GM12878 (cell line): Measurements from ENCODE around the gene SMIM32. TPM values are rescaled to one million over a fixed set of nuclear protein-coding genes. Genes with fewer than 3 reads are reported as not detected.

Experiments used
- ATAC-seq: fragments of 200-7000 bp; cut with Tn5 transposase; 3 replicates; pipeline ENCODE4 v1.9.1; 2020; ENCODE audit warnings: mild to moderate bottlenecking, moderate library complexity
- BruUV-seq: library from RNA; stranded (reverse); fragments of 400-500 nt; replicated peaks from 2 replicates; lab custom pipeline; 2021; lab: Mats Ljungman, UMichigan
- CTCF ChIA-PET: fragments of 300-600 bp; sonication (Branson Sonifier 250); formaldehyde crosslinking; extraction: SDS; loops from one replicate; lab custom pipeline; 2021; ENCODE audit warnings: inconsistent platforms; lab: Yijun Ruan, JAX
- POLR2A ChIA-PET: fragments of 350-600 bp; formaldehyde crosslinking; extraction: SDS; loops from one replicate; lab custom pipeline; 2021; ENCODE audit warnings: inconsistent platforms; lab: Charles Lee
- RAD21 ChIA-PET: fragments of 300-600 bp; sonication (Branson Sonifier 250); formaldehyde crosslinking; loops from one replicate; lab custom pipeline; 2023; ENCODE audit warnings: antibody characterized with exemption; ENCODE audit not compliant: unreplicated experiment; lab: Charles Lee
- SMC1A ChIA-PET: fragments of 300-600 bp; sonication (Branson Sonifier 250); formaldehyde crosslinking; loops from one replicate; lab custom pipeline; 2023; ENCODE audit not compliant: unreplicated experiment, uncharacterized antibody; lab: Charles Lee
- DNase-seq: peaks from one replicate; pipeline ENCODE4 v3.0.0-alpha.2; 2011; ENCODE audit warnings: low read depth, low spot score
- FAIRE-seq: peaks from 3 replicates; lab custom pipeline; 2011; peaks lifted over from hg19 to GRCh38; lab: Jason Lieb, UNC
- H2AFZ ChIP-seq: 2 replicates; pipeline ENCODE4 v1.6.0; 2011; ENCODE audit warnings: low read depth, low read length, control low read depth; ENCODE audit not compliant: control insufficient read depth
- H3K27ac ChIP-seq: 2 replicates; pipeline ENCODE4 v1.5.1; 2011; ENCODE audit warnings: control low read depth; ENCODE audit not compliant: control insufficient read depth, insufficient read depth
- H3K27me3 ChIP-seq, 2 experiments: replicated peaks in 1 of 2; 2 replicates each; pipeline versions ENCODE4 v1.6.0 to v1.6.1; 2011; ENCODE audit warnings: low read length in 1 of 2; ENCODE audit not compliant: control insufficient read depth in 2 of 2, insufficient read depth in 2 of 2
- H3K36me3 ChIP-seq, 2 experiments: 2 replicates each; pipeline ENCODE4 v1.5.1; 2011; ENCODE audit warnings: low read length in 1 of 2; ENCODE audit not compliant: control insufficient read depth in 2 of 2, insufficient read depth in 2 of 2
- H3K4me1 ChIP-seq: 2 replicates; pipeline ENCODE4 v1.6.1; 2011; ENCODE audit warnings: mild to moderate bottlenecking, low read length, moderate library complexity, mixed read lengths; ENCODE audit not compliant: control insufficient read depth, insufficient read depth
- H3K4me2 ChIP-seq: 2 replicates; pipeline ENCODE4 v1.6.0; 2011; ENCODE audit warnings: control low read depth; ENCODE audit not compliant: control insufficient read depth, insufficient read depth
- H3K4me3 ChIP-seq: fragments of 200-600 bp; sonication (generic); 2 replicates; pipeline ENCODE4 v1.5.1; 2016
- H3K79me2 ChIP-seq: 2 replicates; pipeline ENCODE4 v1.6.0; 2011; ENCODE audit warnings: low read length; ENCODE audit not compliant: control insufficient read depth, insufficient read depth
- H3K9ac ChIP-seq: 2 replicates; pipeline ENCODE4 v1.8.0; 2011; ENCODE audit warnings: low read length, control low read depth, mixed read lengths; ENCODE audit not compliant: control insufficient read depth, insufficient read depth
- H3K9me3 ChIP-seq: replicated peaks from 3 replicates; pipeline ENCODE4 v1.5.1; 2011; ENCODE audit warnings: mild to moderate bottlenecking, low read length; ENCODE audit not compliant: control insufficient read depth, insufficient read depth
- H4K20me1 ChIP-seq: 2 replicates; pipeline ENCODE4 v1.6.0; 2011; ENCODE audit not compliant: control insufficient read depth, insufficient read depth
- CBFB ChIP-seq: IDR thresholded peaks from 2 replicates; pipeline ENCODE4 v1.6.1; 2016; ENCODE audit warnings: antibody characterized with exemption, low read depth
- CBX3 ChIP-seq: fragments of 200-600 bp; sonication (generic); IDR thresholded peaks from 2 replicates; pipeline ENCODE4 v1.6.1; 2016; ENCODE audit warnings: low read depth, borderline replicate concordance
- FOS ChIP-seq: IDR thresholded peaks from 3 replicates; pipeline ENCODE4 v1.6.1; 2011; ENCODE audit warnings: borderline replicate concordance; ENCODE audit not compliant: insufficient read length; ENCODE audit errors: extremely low read depth
- HCFC1 ChIP-seq: fragments of 150-350 bp; IDR thresholded peaks from 2 replicates; pipeline ENCODE4 v1.6.1; 2014; ENCODE audit warnings: low read length
- NR2F1 ChIP-seq: fragments of 450-650 bp; conservative IDR thresholded peaks from 2 replicates; pipeline ENCODE4 v1.6.1; 2017; ENCODE audit warnings: mild to moderate bottlenecking
- STAT3 ChIP-seq: IDR thresholded peaks from 2 replicates; pipeline ENCODE4 v1.6.1; 2011; ENCODE audit warnings: low read depth, low read length, improper control_type of control experiment
- SUPT20H ChIP-seq: IDR thresholded peaks from 2 replicates; pipeline ENCODE4 v1.6.1; 2011; ENCODE audit warnings: low read depth, mild to moderate bottlenecking, low read length, moderate library complexity, borderline replicate concordance; ENCODE audit not compliant: control insufficient read depth
- TARDBP ChIP-seq: IDR thresholded peaks from 2 replicates; pipeline ENCODE4 v1.6.1; 2016; ENCODE audit warnings: borderline replicate concordance
- ZBTB40 ChIP-seq: fragments of 450-650 bp; IDR thresholded peaks from 2 replicates; pipeline ENCODE4 v1.6.1; 2016; ENCODE audit warnings: mild to moderate bottlenecking, moderate library complexity, borderline replicate concordance
- ZNF274 ChIP-seq: IDR thresholded peaks from one replicate; pipeline ENCODE4 v1.8.0; 2011; ENCODE audit not compliant: insufficient read length, insufficient read depth
- WGBS: methylation state at CpG from one replicate; pipeline ENCODE4 v1.1.6; 2016; ENCODE audit warnings: low lambda C conversion rate; ENCODE audit not compliant: insufficient replicate concordance, insufficient coverage; ENCODE audit errors: missing lambda C conversion rate; 5-methylcytosine and 5-hydroxymethylcytosine counted together
- in situ Hi-C: fragments of 300-500 bp; cut with MboI; formaldehyde crosslinking; loops from 9 replicates; pipeline ENCODE4 v1.14.3; 2018; ENCODE audit warnings: mixed read lengths
- intact Hi-C: fragments of 100-400 bp; cut with micrococcal nuclease; formaldehyde crosslinking; loops from one replicate; pipeline ENCODE4 v1.14.2; 2022; ENCODE audit not compliant: unreplicated experiment
- polyA plus RNA-seq, 11 experiments: library from polyadenylated mRNA; depleted of rRNA in 4 of 11; unstranded in 6 of 11; stranded (reverse) in 5 of 11; fragments of >200 nt; fragmentation: Nextera tagmentation in 4 of 11; fragmentation: Illumina TruSeq in 1 of 11; extraction: Ambion mirVana in 4 of 11; extraction: Trizol in 1 of 11; gene quantifications; 1 replicate in 1 of 11; 2 replicates in 10 of 11; pipeline versions ENCODE4 v1.2.1 to v1.2.3, GENCODE V29; 2011 to 2016; ENCODE audit warnings: inconsistent platforms in 2 of 11, missing spikeins in 2 of 11, low read depth in 1 of 11
- total RNA-seq, 4 experiments: library from RNA; depleted of rRNA in 3 of 4; stranded (reverse); fragments of >200 nt in 3 of 4; fragmentation: Illumina TruSeq in 1 of 4; extraction: Trizol in 1 of 4; gene quantifications; 2 replicates each; pipeline versions ENCODE4 v1.2.1 to v1.2.3, GENCODE V29; 2013 to 2021
- TF ChIP-seq, protein P1 (sequence below): IDR thresholded peaks from 2 replicates; pipeline ENCODE4 v1.6.1; 2012; ENCODE audit warnings: low read depth, low read length, improper control_type of control experiment

The SMIM32 gene
- total and polyA plus RNA-seq, 10 of the 15 experiments (the other 5 are each of a cell fraction or from before 2014, with no cell fraction given): not detected

DNA sequence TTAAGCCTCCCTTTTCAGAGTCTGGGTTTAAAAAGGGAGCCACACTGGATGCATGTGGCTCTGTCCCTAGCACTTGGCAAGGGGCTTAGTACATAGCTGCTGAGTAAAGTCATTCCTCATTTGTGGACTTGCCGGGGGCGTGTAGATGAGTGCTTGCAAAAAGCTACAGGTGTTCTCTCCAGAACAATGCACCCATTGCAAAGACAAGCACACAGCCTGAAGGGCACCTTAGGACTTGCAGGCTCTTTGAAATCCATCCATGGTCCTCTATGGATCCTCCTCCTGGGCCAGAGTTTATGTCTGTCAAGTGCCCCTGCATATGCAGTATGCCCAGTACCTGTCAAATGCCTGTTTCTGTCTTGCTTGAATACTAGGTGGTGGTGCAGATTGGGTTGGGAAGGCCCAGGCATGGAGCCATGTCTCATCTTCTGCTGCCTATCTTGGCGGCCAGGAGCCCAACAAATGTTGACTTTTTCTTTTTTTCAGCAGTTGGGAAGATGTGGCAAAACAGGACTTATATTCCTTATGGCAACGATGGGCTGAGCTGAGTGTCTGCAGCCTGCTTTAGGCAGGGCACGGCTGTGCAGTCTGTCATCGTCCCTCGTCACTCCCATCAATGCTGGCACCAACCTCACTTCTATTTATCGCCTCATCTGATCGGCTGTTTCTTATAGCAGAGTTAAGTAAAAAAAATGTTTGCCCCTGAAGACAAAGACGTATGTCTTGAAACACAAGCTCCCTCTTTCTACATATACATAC, 18.5 kb upstream of the SMIM32 start:
- intact Hi-C loops: loop anchor here (1.0 to 5.0 kb wide), 4 partner anchors 129 to 324 kb away; no protein-coding TSS in a partner anchor
- FAIRE-seq (no peak), ATAC-seq (no peak), DNase-seq (no peak)
- H3K4me1 ChIP-seq: no peaks in the 10 kb centered on the region
- 47% methylated on average over 10 of the region's 10 CpGs for WGBS
- H3K27ac ChIP-seq: no peak overlapping the region
- in situ Hi-C loops: loop anchor here (5.0 kb wide), 2 partner anchors 269 to 324 kb away; no protein-coding TSS in a partner anchor
- no peak overlapping the region for H2AFZ ChIP-seq
- H3K9ac ChIP-seq: no peak overlapping the region
- no peaks in the 10 kb centered on the region for H3K9me3 ChIP-seq
- no TSS peak for BruUV-seq
- no peaks in the 10 kb centered on the region for H3K79me2 ChIP-seq
- H3K4me3 ChIP-seq: no peak overlapping the region
- CTCF ChIA-PET: interaction anchor here (0.7 to 3.7 kb wide), 30 partner anchors 12 to 338 kb away, joined by 3 to 19 read pairs (median 4); no protein-coding TSS in a partner anchor
- peaks cover 0 to 3% of the 10 kb centered on the region in 2 experiments; a peak in 2 of 4 replicates for H3K27me3 ChIP-seq
- TF ChIP-seq NR2F1: no peak
- no peak for TF ChIP-seq CBX3
- no peak for TF ChIP-seq ZNF274
- no peak for TF ChIP-seq FOS
- TF ChIP-seq, protein P1, sequence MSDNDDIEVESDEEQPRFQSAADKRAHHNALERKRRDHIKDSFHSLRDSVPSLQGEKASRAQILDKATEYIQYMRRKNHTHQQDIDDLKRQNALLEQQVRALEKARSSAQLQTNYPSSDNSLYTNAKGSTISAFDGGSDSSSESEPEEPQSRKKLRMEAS: no peak
- no peak for TF ChIP-seq CBFB
- TF ChIP-seq HCFC1: no peak
- no peak for TF ChIP-seq ZBTB40
- TF ChIP-seq TARDBP: no peak
- TF ChIP-seq SUPT20H: no peak
- TF ChIP-seq STAT3: no peak
- RAD21 ChIA-PET: interaction anchor here (0.6 to 1.4 kb wide), 7 partner anchors 101 to 275 kb away, joined by 3 to 5 read pairs (median 3); no protein-coding TSS in a partner anchor
- no peaks in the 10 kb centered on the region for H3K36me3 ChIP-seq
- POLR2A ChIA-PET: no interaction called here
- no peaks in the 10 kb centered on the region; the same call in 1 of the 2 replicates for H4K20me1 ChIP-seq
- no peak overlapping the region for H3K4me2 ChIP-seq
- SMC1A ChIA-PET: interaction anchor here (0.5 to 3.7 kb wide), 12 partner anchors 10 to 794 kb away, joined by 3 to 16 read pairs (median 4); no protein-coding TSS in a partner anchor
